ENCODE results near the gene CYB561.

CYB561 gene

GRCh38 chr17:63434951-63435571 is 11.0 kb downstream of the CYB561 start:
- no peak for DNase-seq (ENCODE audit: low read depth in 2 of 2)

- no peak for DNase-seq (ENCODE audit: low read depth in 2 of 2)
These were observed 12.1 kb downstream of the CYB561 start for GRCh38 chr17:63433746-63434591.

- no peak for DNase-seq (ENCODE audit: low read depth in 2 of 2)
These were observed 13.9 kb downstream of the CYB561 start for GRCh38 chr17:63431939-63432804.

- no peak for DNase-seq (ENCODE audit: low read depth in 2 of 2)
These were observed 14.5 kb downstream of the CYB561 start for GRCh38 chr17:63431618-63431938.

- no peak for DNase-seq (ENCODE audit: low read depth in 2 of 2)
These were observed 15.9 kb downstream of the CYB561 start for GRCh38 chr17:63430223-63430622.

- no peak for DNase-seq (ENCODE audit: low read depth in 2 of 2)
These were observed 16.3 kb downstream of the CYB561 start for GRCh38 chr17:63429766-63430165.

GRCh38 chr17:63426917-63427308 is 19.2 kb downstream of the CYB561 start:
- no peak for DNase-seq (ENCODE audit: low read depth in 2 of 2)

- no peak for DNase-seq (ENCODE audit: low read depth in 2 of 2)
These were observed 19.8 kb downstream of the CYB561 start for GRCh38 chr17:63426041-63426916.

- DNase-seq (ENCODE audit: low read depth in 2 of 2), result peak; percentile 40 to 46
These were observed 20.6 kb downstream of the CYB561 start for GRCh38 chr17:63425483-63425882.

- DNase-seq (ENCODE audit: low read depth in 2 of 2), result no peak
These were observed 22.1 kb downstream of the CYB561 start for GRCh38 chr17:63423963-63424362.

- DNase-seq (ENCODE audit: low read depth in 2 of 2), result no peak
These were observed 22.7 kb downstream of the CYB561 start for GRCh38 chr17:63423251-63423950.

- DNase-seq (ENCODE audit: low read depth in 2 of 2), result no peak
These were observed 24.1 kb downstream of the CYB561 start for GRCh38 chr17:63421681-63422645.

GRCh38 chr17:63420868-63421680 is 25.0 kb downstream of the CYB561 start:
- DNase-seq (ENCODE audit: low read depth in 2 of 2), result no peak

- DNase-seq (ENCODE audit: low read depth in 2 of 2), result no peak
These were observed 25.9 kb downstream of the CYB561 start for GRCh38 chr17:63419949-63420867.

- DNase-seq (ENCODE audit: low read depth in 2 of 2), result no peak
These were observed 26.7 kb downstream of the CYB561 start for GRCh38 chr17:63419398-63419797.

- DNase-seq (ENCODE audit: low read depth in 2 of 2), result no peak
These were observed 27.6 kb downstream of the CYB561 start for GRCh38 chr17:63418540-63418939.

GRCh38 chr17:63414222-63414621 is 31.9 kb downstream of the CYB561 start:
- DNase-seq (ENCODE audit: low read depth in 2 of 2), result no peak

- DNase-seq (ENCODE audit: low read depth in 2 of 2), result no peak
These were observed 33.0 kb downstream of the CYB561 start for GRCh38 chr17:63413128-63413527.
